Measurements from ENCODE around the gene MRS2. TPM values are rescaled to one million over a fixed set of nuclear protein-coding genes. Genes with fewer than 3 reads are reported as not detected.
"Not testable (repeated sequence)": the region's sequence is repeated elsewhere in the genome, so short reads cannot be mapped to it uniquely, and the experiment has no call there.

MRS2 gene
- total RNA-seq, 4 donors from 2014 or later, result 24.5 to 30.7 (median 25.5) TPM

DNA sequence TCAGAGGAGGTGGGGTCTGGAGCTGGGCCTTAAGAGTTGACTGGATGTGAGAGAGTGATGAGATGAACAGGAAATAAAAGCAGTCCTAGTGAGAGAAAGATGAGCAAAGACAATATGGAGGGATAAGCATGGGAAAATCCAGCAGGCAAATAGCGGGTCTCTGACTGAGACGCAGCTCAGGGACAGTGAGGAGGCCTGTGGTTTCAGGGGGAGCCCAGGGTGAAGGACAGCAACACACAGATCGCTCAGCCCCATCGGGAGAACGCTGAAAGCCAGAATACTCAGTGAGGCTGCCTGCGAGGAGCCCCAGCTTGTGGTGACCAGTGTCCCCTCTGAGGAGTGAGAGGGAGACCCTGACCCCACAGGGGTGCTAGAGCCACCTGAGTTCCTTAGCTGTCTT, 28.1 kb upstream of the MRS2 start:
- intact Hi-C loops (cut with DNase I), result no loop called here

DNA sequence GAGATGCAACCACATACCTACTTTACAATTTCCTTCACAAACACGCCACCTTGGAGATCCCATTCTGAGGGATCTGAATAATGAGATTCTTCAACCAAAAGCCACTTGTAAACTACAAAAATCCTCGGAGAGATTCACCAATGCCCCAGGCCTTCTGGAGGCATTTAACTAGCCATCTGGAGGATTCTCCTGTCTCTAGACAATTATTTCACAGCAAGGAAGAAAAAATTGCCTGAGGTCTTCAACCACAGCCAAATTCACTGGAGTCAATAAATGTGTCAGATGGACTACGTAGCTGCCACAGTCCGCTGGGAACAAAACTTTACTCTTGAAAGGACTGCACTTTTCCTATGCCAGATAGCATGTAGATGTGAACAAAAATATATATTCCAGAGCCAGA, 25.9 kb upstream of the MRS2 start:
- TF ChIP-seq POLR2AphosphoS5 (IDR thresholded peaks at IDR 0.05), result no peak
- TF ChIP-seq, protein P1, sequence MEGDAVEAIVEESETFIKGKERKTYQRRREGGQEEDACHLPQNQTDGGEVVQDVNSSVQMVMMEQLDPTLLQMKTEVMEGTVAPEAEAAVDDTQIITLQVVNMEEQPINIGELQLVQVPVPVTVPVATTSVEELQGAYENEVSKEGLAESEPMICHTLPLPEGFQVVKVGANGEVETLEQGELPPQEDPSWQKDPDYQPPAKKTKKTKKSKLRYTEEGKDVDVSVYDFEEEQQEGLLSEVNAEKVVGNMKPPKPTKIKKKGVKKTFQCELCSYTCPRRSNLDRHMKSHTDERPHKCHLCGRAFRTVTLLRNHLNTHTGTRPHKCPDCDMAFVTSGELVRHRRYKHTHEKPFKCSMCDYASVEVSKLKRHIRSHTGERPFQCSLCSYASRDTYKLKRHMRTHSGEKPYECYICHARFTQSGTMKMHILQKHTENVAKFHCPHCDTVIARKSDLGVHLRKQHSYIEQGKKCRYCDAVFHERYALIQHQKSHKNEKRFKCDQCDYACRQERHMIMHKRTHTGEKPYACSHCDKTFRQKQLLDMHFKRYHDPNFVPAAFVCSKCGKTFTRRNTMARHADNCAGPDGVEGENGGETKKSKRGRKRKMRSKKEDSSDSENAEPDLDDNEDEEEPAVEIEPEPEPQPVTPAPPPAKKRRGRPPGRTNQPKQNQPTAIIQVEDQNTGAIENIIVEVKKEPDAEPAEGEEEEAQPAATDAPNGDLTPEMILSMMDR (IDR thresholded peaks at IDR 0.05), result no peak
- TF ChIP-seq EP300 (IDR thresholded peaks at IDR 0.05), result no peak
- no peak for TF ChIP-seq POLR2A (IDR thresholded peaks at IDR 0.05; ENCODE audit: low read depth)
- DNase-seq (ENCODE audit: extremely low spot score), result no peak
- no peak overlapping the region for H3K27ac ChIP-seq (replicated peaks in 1 of 4)
- no peaks in the 10 kb centered on the region for H3K27me3 ChIP-seq
- no peak overlapping the region for H3K4me3 ChIP-seq
- no peaks in the 10 kb centered on the region for H3K36me3 ChIP-seq
- WGBS, result 56% methylated on average over 4 of the region's 4 CpGs
- H3K4me1 ChIP-seq, result no peaks in the 10 kb centered on the region
- intact Hi-C loops (cut with DNase I), result no loop called here
- no peaks in the 10 kb centered on the region for H3K9me3 ChIP-seq

More for the DNA sequence above, 28.1 kb upstream of the MRS2 start:
- 87% methylated on average over 6 of the region's 6 CpGs for WGBS
- Histone ChIP-seq H3K27me3 (no peaks in the 10 kb centered on the region), H3K4me1 (no peaks in the 10 kb centered on the region), H3K27ac (replicated peaks in 1 of 4) (no peak overlapping the region), H3K9me3 (no peaks in the 10 kb centered on the region), H3K4me3 (no peak overlapping the region), H3K36me3 (no peaks in the 10 kb centered on the region)
- no peak for DNase-seq (ENCODE audit: extremely low spot score)
- TF ChIP-seq POLR2A (IDR thresholded peaks at IDR 0.05; ENCODE audit: low read depth), result no peak
- TF ChIP-seq POLR2AphosphoS5 (IDR thresholded peaks at IDR 0.05), result no peak
- no peak for TF ChIP-seq EP300 (IDR thresholded peaks at IDR 0.05)

DNA sequence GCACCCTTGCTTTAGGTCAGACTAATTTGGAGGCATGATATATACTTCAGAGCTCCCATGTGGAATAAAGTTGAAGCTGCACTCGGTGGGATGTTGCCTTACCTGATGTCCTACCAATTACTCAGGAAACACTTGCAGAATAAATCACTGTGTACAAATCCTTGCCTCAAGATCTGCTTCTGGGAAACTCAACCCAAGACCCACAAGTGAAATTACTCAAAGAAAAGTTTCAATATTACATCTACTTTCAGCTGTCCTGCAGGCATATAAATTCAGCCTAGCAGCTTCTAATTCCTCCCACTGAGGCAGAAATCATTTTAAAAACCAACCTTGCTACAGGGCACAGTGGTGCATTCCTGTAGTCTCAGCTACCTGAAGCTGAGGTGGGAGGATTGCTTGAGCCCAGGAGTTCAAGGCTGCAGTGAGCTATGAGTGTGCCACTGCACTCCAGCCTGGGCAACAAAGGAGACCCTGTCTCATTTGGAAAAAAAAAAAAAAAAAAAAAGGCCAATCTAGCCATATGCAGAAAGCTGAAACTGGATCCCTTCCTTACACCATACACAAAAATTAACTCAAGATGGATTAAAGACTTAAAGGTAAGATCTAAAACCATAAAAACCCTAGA, 24.2 kb upstream of the MRS2 start:
- H3K36me3 ChIP-seq, result no peaks in the 10 kb centered on the region
- TF ChIP-seq, protein P1 (IDR thresholded peaks at IDR 0.05), result no peak
- TF ChIP-seq POLR2AphosphoS5 (IDR thresholded peaks at IDR 0.05) (no peak), POLR2A (IDR thresholded peaks at IDR 0.05; ENCODE audit: low read depth) (no peak), EP300 (IDR thresholded peaks at IDR 0.05) (no peak)
- no peaks in the 10 kb centered on the region for H3K9me3 ChIP-seq
- intact Hi-C loops (cut with DNase I), result no loop called here
- H3K27ac ChIP-seq (replicated peaks in 1 of 4), result no peak overlapping the region
- no peaks in the 10 kb centered on the region for H3K27me3 ChIP-seq
- H3K4me3 ChIP-seq, result no peak overlapping the region
- H3K4me1 ChIP-seq, result no peaks in the 10 kb centered on the region
- WGBS, result 78% methylated on average over 1 of the region's 1 CpG
- DNase-seq (ENCODE audit: extremely low spot score), result no peak

DNA sequence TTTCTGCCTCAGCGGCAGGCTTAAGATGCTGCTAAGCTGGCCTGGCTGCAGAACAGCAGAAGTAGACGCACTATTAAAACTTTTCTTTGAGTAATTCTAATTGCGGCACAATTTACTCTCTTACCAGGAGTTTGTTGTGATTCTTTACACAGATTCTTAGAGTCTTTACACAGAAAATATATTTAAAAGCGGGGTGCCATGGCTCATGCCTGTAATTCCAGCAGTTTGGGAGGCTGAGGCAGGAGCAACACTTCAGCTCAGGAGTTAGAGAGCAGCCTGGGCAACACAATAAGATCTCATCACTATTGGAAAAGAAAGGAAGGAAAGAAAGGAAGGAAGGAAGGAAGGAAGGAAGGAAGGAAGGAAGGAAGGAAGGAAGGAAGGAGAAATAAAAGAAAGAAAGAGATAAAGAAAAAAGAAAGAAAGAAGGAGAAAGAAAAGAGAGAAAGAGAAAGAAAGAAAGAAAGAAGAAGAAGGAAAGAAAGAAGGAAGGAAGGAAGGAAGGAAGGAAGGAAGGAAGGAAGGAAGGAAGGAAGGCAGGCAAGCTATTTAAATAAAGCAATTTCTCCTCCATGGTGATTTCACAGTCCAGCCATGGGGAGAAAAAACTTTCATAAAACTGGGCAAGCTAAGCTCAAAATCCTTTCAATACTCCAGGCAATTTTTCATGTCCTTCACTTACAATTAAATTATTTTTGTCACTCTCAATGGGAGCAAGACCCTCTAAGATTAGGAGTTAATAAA, 21.1 kb upstream of the MRS2 start:
- 93% methylated on average over 4 of the region's 4 CpGs for WGBS
- intact Hi-C loops (cut with DNase I), result no loop called here
- H3K27ac ChIP-seq (replicated peaks in 1 of 4), result no peak overlapping the region
- no peaks in the 10 kb centered on the region for H3K27me3 ChIP-seq
- TF ChIP-seq POLR2A (IDR thresholded peaks at IDR 0.05; ENCODE audit: low read depth) (no peak), POLR2AphosphoS5 (IDR thresholded peaks at IDR 0.05) (no peak), EP300 (IDR thresholded peaks at IDR 0.05) (no peak)
- TF ChIP-seq, protein P1 (IDR thresholded peaks at IDR 0.05), result no peak
- H3K36me3 ChIP-seq, result no peaks in the 10 kb centered on the region
- DNase-seq (ENCODE audit: extremely low spot score), result no peak
- no peaks in the 10 kb centered on the region for H3K9me3 ChIP-seq
- no peak overlapping the region for H3K4me3 ChIP-seq
- H3K4me1 ChIP-seq, result no peaks in the 10 kb centered on the region

DNA sequence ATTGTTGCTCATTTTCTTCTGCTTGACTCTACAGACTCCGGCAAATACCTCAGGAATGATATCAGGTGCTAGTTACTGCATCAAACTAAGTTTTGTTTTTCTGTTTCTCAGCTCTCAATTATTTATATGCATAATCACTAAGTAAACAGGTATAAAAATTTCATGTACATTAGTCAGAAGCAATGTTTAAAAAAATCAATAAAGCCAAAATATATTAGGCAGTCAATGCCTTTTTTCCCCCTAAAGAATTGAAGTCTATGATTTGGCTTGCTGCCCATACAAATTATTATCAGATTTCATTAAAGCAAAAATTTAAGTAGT, 20.6 kb upstream of the MRS2 start:
- no peak overlapping the region for H3K27ac ChIP-seq (replicated peaks in 1 of 4)
- intact Hi-C loops (cut with DNase I), result no loop called here
- no peaks in the 10 kb centered on the region for H3K27me3 ChIP-seq
- 88% methylated on average over 1 of the region's 1 CpG for WGBS
- H3K4me3 ChIP-seq, result no peak overlapping the region
- no peak for DNase-seq (ENCODE audit: extremely low spot score)
- H3K4me1 ChIP-seq, result no peaks in the 10 kb centered on the region
- TF ChIP-seq EP300 (IDR thresholded peaks at IDR 0.05) (no peak), POLR2A (IDR thresholded peaks at IDR 0.05; ENCODE audit: low read depth) (no peak), POLR2AphosphoS5 (IDR thresholded peaks at IDR 0.05) (no peak)
- TF ChIP-seq, protein P1 (IDR thresholded peaks at IDR 0.05), result no peak
- H3K36me3 ChIP-seq, result no peaks in the 10 kb centered on the region
- H3K9me3 ChIP-seq, result no peaks in the 10 kb centered on the region

DNA sequence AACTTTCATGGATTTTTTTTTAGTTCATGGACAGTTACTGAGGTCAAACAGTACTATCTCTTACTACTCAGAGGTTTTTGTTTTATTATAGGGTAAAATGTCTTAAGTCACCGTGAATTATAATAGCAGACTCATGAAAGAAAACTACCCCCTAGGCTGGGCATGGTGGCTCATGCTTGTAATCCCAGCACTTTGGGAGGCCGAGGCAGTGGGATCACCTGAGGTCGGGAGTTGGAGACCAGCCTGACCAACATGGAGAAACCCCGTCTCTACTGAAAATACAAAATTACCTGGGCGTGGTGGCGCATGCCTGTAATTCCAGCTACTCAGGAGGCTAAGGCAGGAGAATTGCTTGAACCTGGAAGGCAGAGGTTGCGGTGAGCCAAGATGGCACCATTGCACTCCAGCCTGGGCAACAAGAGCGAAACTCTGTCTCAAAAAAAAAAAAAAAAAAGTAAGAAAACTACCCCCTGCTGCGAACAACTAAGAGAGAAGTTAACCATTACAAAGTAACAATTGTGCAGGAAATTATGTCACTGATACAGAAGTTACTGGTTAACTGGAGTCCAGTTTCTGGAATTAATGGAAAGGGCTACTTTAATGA, 19.7 kb upstream of the MRS2 start:
- intact Hi-C loops (cut with DNase I); H3K4me3 ChIP-seq; H3K9me3 ChIP-seq; H3K27ac ChIP-seq (replicated peaks in 1 of 4); H3K4me1 ChIP-seq; DNase-seq (ENCODE audit: extremely low spot score); H3K36me3 ChIP-seq; H3K27me3 ChIP-seq: not testable (repeated sequence)
- 95% methylated on average over 9 of the region's 9 CpGs for WGBS

DNA sequence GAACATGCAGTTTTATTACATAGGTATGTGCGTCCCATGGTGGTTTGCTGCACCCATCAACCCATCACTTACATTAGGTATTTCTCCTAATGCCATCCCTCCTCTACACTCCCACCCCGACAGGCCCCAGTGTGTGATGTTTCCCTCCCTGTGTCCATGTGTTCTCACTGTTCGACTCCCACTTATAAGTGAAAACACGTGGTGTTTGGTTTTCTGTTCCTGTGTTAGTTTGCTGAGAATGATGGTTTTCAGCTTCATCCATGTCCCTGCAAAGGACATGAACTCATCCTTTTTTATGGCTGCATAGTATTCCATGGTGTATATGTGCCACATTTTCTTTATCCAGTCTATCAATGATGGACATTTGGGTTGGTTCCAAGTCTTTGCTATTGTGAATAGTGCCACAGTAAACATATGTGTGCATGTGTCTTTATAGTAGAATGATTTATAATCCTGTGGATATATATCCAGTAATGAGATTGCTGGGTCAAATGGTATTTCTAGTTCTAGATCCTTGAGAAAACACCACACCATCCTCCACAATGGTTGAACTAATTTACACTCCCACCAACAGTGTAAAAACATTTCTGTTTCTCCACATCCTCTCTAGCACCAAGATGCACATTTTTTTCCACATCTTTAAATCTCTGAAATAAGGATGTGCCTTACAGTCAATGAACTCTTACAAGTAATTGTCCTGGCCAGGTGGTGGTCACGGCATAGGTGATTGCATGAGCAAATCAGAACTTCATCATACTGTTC, 18.2 kb upstream of the MRS2 start:
- H3K4me3 ChIP-seq; DNase-seq (ENCODE audit: extremely low spot score); H3K27ac ChIP-seq (replicated peaks in 1 of 4); H3K9me3 ChIP-seq; H3K27me3 ChIP-seq; H3K36me3 ChIP-seq; intact Hi-C loops (cut with DNase I); H3K4me1 ChIP-seq: not testable (repeated sequence)
- WGBS, result 97% methylated on average over 5 of the region's 5 CpGs
